K562 (cell line): ENCODE measurements around the gene CPED1. TPM values are rescaled to one million over a fixed set of nuclear protein-coding genes. Genes with fewer than 3 reads are reported as not detected.

Source experiments
- CXXC5 ChIP-seq: fragments of 250-450 bp; sonication (Bioruptor Pico); IDR thresholded peaks from 2 replicates; pipeline ENCODE4 v1.8.0; 2022; ENCODE audit warnings: inconsistent platforms, mild to moderate bottlenecking, moderate library complexity
- DMBX1 ChIP-seq: fragments of 250-450 bp; sonication (Bioruptor Pico); IDR thresholded peaks from 2 replicates; pipeline ENCODE4 v1.8.0; 2022; ENCODE audit warnings: inconsistent platforms, mild to moderate bottlenecking, moderate library complexity, borderline replicate concordance
- HMG20A ChIP-seq: fragments of 450-650 bp; formaldehyde crosslinking; conservative IDR thresholded peaks from 2 replicates; pipeline ENCODE4 v1.4.0; 2020; ENCODE audit warnings: mild to moderate bottlenecking, mixed read lengths
- KDM2B ChIP-seq: fragments of 250-450 bp; sonication (Bioruptor Pico); IDR thresholded peaks from 2 replicates; pipeline ENCODE4 v1.8.0; 2021; ENCODE audit warnings: mild to moderate bottlenecking, moderate library complexity
- MAFF ChIP-seq: IDR thresholded peaks from 2 replicates; pipeline ENCODE4 v1.6.1; 2012; ENCODE audit warnings: low read length, improper control_type of control experiment
- RBFOX2 ChIP-seq: fragments of 200-400 bp; formaldehyde crosslinking; IDR thresholded peaks from 2 replicates; pipeline ENCODE4 v1.6.1; 2017; ENCODE audit warnings: low read depth, mild to moderate bottlenecking, low read length, moderate library complexity
- ZNF75A ChIP-seq: fragments of 450-650 bp; formaldehyde crosslinking; IDR thresholded peaks from 2 replicates; pipeline ENCODE4 v1.4.0; 2020; ENCODE audit warnings: mild to moderate bottlenecking
- polyA plus RNA-seq, 8 experiments: library from polyadenylated mRNA; depleted of rRNA in 4 of 8; stranded (reverse) in 5 of 8; unstranded in 3 of 8; fragments of >200 nt; fragmentation: Nextera tagmentation in 2 of 8; fragmentation: Illumina TruSeq in 1 of 8; extraction: Ambion mirVana in 2 of 8; extraction: Trizol in 1 of 8; gene quantifications; 2 replicates each; pipeline versions ENCODE4 v1.2.1 to v1.2.3, GENCODE V29; 2011 to 2014; ENCODE audit warnings: inconsistent platforms in 1 of 8, missing spikeins in 1 of 8
- total RNA-seq, 7 experiments: library from RNA; depleted of rRNA in 6 of 7; stranded (reverse); fragments of >200 nt in 6 of 7; fragmentation: Illumina TruSeq in 2 of 7; extraction: Trizol in 2 of 7; gene quantifications; 2 replicates each; pipeline versions ENCODE4 v1.2.1 to v1.2.3, GENCODE V29; 2011 to 2021; ENCODE audit warnings: low replicate concordance in 1 of 7
- TF ChIP-seq, protein P1 (sequence below): fragments of 250-450 bp; sonication (Bioruptor Pico); IDR thresholded peaks from 2 replicates; pipeline ENCODE4 v1.5.0; 2021; ENCODE audit warnings: mild to moderate bottlenecking, borderline replicate concordance
- TF ChIP-seq, protein P2 (sequence below): fragments of 450-650 bp; IDR thresholded peaks from 2 replicates; pipeline ENCODE4 v1.6.1; 2016; ENCODE audit warnings: mild to moderate bottlenecking, moderate library complexity

The CPED1 gene
- total and polyA plus RNA-seq, 9 of the 15 experiments (the other 6 are each of a cell fraction or from before 2014, with no cell fraction given), result 195 to 393 (median 290) TPM

DNA sequence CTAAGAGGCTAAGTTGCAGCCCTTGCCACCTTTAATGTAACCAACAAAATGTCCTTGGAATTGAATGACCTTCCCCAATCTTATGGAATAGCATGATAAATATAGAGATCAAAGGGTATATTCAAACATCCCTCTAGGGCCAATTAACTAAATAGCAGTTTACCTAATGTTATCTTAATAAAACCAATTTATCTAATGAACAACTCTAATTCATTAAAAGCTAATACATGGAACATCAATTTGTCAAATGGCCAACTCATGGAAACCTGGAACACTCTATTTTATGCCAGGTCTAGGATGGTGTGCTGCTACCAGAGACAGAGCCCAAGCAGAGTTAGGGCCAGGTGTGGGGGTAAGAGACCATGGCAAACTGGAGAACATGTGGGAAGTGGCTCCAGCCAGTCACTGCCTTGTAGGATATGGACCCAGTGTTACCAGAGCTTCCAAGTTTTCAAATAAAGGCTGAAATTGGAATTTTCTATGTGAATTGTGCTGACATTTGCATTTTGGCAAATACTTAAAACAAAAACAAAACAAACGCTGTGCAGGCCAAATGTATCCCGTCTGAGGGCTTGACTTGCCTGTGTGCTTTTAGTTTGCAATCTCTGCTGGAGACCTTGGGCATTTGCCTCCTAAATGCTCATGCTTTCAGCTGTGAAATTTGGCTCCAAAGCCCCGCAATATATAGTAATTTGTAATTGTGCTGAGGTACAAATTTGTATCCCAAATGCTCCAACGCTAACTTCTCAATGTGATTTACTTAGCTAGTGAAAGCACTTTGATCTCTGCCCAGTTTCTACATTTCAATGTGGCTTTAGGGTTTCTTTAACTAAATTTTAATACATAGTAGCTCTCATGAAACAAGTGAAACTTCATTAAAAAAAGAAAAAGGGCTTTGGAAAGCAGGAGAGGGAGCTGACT, 55.1 kb downstream of the CPED1 start (continued):
- TF ChIP-seq ZNF75A (CRISPR knock-in tag) (0 out of 2 replicates have a peak, but pooled peaks have one; percentile 32), MAFF (peak; percentile 96), KDM2B (0 out of 2 replicates have a peak, but pooled peaks have one; percentile 48), CXXC5 (CRISPR knock-in tag) (peak; percentile 26; the same call in 1 of the 2 replicates), DMBX1 (CRISPR knock-in tag) (peak; percentile 86), HMG20A (CRISPR knock-in tag) (0 out of 2 replicates have a peak, but pooled peaks have one; percentile 12), RBFOX2 (no peak)
- TF ChIP-seq, protein P1, sequence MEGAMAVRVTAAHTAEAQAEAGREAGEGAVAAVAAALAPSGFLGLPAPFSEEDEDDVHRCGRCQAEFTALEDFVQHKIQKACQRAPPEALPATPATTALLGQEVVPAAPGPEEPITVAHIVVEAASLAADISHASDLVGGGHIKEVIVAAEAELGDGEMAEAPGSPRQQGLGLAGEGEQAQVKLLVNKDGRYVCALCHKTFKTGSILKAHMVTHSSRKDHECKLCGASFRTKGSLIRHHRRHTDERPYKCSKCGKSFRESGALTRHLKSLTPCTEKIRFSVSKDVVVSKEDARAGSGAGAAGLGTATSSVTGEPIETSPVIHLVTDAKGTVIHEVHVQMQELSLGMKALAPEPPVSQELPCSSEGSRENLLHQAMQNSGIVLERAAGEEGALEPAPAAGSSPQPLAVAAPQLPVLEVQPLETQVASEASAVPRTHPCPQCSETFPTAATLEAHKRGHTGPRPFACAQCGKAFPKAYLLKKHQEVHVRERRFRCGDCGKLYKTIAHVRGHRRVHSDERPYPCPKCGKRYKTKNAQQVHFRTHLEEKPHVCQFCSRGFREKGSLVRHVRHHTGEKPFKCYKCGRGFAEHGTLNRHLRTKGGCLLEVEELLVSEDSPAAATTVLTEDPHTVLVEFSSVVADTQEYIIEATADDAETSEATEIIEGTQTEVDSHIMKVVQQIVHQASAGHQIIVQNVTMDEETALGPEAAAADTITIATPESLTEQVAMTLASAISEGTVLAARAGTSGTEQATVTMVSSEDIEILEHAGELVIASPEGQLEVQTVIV (CRISPR knock-in tag), result no peak
- TF ChIP-seq, protein P2, sequence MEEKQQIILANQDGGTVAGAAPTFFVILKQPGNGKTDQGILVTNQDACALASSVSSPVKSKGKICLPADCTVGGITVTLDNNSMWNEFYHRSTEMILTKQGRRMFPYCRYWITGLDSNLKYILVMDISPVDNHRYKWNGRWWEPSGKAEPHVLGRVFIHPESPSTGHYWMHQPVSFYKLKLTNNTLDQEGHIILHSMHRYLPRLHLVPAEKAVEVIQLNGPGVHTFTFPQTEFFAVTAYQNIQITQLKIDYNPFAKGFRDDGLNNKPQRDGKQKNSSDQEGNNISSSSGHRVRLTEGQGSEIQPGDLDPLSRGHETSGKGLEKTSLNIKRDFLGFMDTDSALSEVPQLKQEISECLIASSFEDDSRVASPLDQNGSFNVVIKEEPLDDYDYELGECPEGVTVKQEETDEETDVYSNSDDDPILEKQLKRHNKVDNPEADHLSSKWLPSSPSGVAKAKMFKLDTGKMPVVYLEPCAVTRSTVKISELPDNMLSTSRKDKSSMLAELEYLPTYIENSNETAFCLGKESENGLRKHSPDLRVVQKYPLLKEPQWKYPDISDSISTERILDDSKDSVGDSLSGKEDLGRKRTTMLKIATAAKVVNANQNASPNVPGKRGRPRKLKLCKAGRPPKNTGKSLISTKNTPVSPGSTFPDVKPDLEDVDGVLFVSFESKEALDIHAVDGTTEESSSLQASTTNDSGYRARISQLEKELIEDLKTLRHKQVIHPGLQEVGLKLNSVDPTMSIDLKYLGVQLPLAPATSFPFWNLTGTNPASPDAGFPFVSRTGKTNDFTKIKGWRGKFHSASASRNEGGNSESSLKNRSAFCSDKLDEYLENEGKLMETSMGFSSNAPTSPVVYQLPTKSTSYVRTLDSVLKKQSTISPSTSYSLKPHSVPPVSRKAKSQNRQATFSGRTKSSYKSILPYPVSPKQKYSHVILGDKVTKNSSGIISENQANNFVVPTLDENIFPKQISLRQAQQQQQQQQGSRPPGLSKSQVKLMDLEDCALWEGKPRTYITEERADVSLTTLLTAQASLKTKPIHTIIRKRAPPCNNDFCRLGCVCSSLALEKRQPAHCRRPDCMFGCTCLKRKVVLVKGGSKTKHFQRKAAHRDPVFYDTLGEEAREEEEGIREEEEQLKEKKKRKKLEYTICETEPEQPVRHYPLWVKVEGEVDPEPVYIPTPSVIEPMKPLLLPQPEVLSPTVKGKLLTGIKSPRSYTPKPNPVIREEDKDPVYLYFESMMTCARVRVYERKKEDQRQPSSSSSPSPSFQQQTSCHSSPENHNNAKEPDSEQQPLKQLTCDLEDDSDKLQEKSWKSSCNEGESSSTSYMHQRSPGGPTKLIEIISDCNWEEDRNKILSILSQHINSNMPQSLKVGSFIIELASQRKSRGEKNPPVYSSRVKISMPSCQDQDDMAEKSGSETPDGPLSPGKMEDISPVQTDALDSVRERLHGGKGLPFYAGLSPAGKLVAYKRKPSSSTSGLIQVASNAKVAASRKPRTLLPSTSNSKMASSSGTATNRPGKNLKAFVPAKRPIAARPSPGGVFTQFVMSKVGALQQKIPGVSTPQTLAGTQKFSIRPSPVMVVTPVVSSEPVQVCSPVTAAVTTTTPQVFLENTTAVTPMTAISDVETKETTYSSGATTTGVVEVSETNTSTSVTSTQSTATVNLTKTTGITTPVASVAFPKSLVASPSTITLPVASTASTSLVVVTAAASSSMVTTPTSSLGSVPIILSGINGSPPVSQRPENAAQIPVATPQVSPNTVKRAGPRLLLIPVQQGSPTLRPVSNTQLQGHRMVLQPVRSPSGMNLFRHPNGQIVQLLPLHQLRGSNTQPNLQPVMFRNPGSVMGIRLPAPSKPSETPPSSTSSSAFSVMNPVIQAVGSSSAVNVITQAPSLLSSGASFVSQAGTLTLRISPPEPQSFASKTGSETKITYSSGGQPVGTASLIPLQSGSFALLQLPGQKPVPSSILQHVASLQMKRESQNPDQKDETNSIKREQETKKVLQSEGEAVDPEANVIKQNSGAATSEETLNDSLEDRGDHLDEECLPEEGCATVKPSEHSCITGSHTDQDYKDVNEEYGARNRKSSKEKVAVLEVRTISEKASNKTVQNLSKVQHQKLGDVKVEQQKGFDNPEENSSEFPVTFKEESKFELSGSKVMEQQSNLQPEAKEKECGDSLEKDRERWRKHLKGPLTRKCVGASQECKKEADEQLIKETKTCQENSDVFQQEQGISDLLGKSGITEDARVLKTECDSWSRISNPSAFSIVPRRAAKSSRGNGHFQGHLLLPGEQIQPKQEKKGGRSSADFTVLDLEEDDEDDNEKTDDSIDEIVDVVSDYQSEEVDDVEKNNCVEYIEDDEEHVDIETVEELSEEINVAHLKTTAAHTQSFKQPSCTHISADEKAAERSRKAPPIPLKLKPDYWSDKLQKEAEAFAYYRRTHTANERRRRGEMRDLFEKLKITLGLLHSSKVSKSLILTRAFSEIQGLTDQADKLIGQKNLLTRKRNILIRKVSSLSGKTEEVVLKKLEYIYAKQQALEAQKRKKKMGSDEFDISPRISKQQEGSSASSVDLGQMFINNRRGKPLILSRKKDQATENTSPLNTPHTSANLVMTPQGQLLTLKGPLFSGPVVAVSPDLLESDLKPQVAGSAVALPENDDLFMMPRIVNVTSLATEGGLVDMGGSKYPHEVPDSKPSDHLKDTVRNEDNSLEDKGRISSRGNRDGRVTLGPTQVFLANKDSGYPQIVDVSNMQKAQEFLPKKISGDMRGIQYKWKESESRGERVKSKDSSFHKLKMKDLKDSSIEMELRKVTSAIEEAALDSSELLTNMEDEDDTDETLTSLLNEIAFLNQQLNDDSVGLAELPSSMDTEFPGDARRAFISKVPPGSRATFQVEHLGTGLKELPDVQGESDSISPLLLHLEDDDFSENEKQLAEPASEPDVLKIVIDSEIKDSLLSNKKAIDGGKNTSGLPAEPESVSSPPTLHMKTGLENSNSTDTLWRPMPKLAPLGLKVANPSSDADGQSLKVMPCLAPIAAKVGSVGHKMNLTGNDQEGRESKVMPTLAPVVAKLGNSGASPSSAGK, result no peak
